ENCODE data around the gene POLD3. TPM values are rescaled to one million over a fixed set of nuclear protein-coding genes. Genes with fewer than 3 reads are reported as not detected.
"Not testable (repeated sequence)": the region's sequence is repeated elsewhere in the genome, so short reads cannot be mapped to it uniquely, and the experiment has no call there.

POLD3 gene
- total RNA-seq, 1 donor from 2014 or later: 16.7 TPM

GRCh38 chr11:74654976-74655375 lies 62.6 kb downstream of the POLD3 start:
- TF ChIP-seq CTCF (conservative IDR thresholded peaks at IDR 0.05; ENCODE audit: low read depth, low read length): no peak
- DNase-seq (ENCODE audit: low read depth): no peak
- H3K4me3 ChIP-seq (ENCODE audit: low read depth, low read length): no peak overlapping the region

GRCh38 chr11:74659124-74659523 lies 66.7 kb downstream of the POLD3 start:
- DNase-seq (ENCODE audit: low read depth); H3K4me3 ChIP-seq (ENCODE audit: low read depth, low read length): not testable (repeated sequence)

- DNase-seq (ENCODE audit: low read depth): no peak
- H3K4me3 ChIP-seq (ENCODE audit: low read depth, low read length): no peak overlapping the region
- TF ChIP-seq CTCF (conservative IDR thresholded peaks at IDR 0.05; ENCODE audit: low read depth, low read length): no peak
Measured at GRCh38 chr11:74662487-74663103, 70.2 kb downstream of the POLD3 start.

GRCh38 chr11:74663315-74663714 lies 70.9 kb downstream of the POLD3 start:
- DNase-seq (ENCODE audit: low read depth): no peak
- TF ChIP-seq CTCF (conservative IDR thresholded peaks at IDR 0.05; ENCODE audit: low read depth, low read length): no peak
- no peak overlapping the region for H3K4me3 ChIP-seq (ENCODE audit: low read depth, low read length)

GRCh38 chr11:74669211-74670160 lies 77.1 kb downstream of the POLD3 start:
- no peak for TF ChIP-seq CTCF (conservative IDR thresholded peaks at IDR 0.05; ENCODE audit: low read depth, low read length)
- DNase-seq (ENCODE audit: low read depth): no peak
- H3K4me3 ChIP-seq (ENCODE audit: low read depth, low read length): no peak overlapping the region

GRCh38 chr11:74670171-74670570 lies 77.8 kb downstream of the POLD3 start:
- no peak overlapping the region for H3K4me3 ChIP-seq (ENCODE audit: low read depth, low read length)
- no peak for DNase-seq (ENCODE audit: low read depth)
- TF ChIP-seq CTCF (conservative IDR thresholded peaks at IDR 0.05; ENCODE audit: low read depth, low read length): no peak

- H3K4me3 ChIP-seq (ENCODE audit: low read depth, low read length): no peak overlapping the region
- TF ChIP-seq CTCF (conservative IDR thresholded peaks at IDR 0.05; ENCODE audit: low read depth, low read length): no peak
- DNase-seq (ENCODE audit: low read depth): no peak
Measured at GRCh38 chr11:74671520-74672196, 79.3 kb downstream of the POLD3 start.
